ENCODE results near the gene LPCAT3.

DNA sequence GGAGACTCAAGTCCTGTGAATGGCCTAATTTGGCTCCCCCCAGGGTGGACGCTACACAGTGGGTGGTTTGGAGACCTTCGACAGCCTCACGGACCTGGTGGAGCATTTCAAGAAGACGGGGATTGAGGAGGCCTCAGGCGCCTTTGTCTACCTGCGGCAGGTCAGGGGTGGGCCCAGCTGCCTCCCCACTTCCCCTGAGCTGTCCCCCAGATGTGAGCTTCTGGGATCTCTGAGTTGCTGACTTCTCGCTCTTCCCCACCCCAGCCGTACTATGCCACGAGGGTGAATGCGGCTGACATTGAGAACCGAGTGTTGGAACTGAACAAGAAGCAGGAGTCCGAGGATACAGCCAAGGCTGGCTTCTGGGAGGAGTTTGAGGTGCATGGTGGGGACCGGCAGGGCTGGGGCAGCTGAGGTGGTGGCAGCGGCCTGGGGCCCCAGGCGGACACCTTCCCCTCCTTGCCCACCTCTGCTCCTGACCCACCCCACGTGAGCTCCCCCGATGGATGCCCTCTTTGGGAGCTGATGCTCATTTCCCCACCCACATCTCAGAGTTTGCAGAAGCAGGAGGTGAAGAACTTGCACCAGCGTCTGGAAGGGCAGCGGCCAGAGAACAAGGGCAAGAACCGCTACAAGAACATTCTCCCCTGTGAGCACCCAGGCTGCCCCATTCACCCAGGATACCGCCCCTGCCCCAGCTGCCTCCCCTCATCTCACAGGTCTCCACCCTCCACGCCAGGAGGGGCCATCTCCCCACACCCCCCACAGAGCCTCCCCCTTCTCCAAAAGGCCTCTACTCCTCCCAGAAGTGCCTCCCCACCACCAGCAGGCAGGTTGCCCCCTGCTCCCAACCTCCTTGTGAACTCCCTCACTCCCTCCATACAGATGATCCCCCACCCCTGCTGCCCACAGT lies 62.9 kb downstream of the LPCAT3 start:
- TF ChIP-seq LEF1 (IDR thresholded peaks at IDR 0.05; ENCODE audit: borderline replicate concordance), result no peak
- TF ChIP-seq SUZ12 (IDR thresholded peaks at IDR 0.05), result no peak
- TF ChIP-seq FOXK2 (IDR thresholded peaks at IDR 0.05), result no peak
